ENCODE measurements around the gene B4GALT4.

B4GALT4 gene

DNA sequence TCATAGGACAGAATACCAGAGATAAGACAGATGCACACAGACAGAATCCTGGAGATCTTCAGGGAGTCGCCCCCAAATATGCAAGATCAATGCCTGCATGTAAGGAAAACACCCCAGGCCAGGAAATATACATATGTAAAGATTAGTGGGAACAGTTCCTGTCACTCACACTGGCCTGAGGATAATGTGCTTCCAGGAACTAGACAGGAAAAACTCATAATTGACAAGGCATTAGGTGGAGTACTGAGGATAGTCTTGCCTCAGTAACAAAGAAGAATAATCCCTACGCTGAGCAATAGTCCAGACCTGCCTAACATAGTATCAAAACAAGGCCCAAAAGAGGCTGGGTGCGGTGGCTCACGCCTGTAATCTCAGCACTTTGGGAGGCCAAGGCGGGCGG, 20.4 kb upstream of the B4GALT4 start:
- no peak for TF ChIP-seq CTCF (conservative IDR thresholded peaks at IDR 0.05)
- H3K27ac ChIP-seq = no peak overlapping the region

DNA sequence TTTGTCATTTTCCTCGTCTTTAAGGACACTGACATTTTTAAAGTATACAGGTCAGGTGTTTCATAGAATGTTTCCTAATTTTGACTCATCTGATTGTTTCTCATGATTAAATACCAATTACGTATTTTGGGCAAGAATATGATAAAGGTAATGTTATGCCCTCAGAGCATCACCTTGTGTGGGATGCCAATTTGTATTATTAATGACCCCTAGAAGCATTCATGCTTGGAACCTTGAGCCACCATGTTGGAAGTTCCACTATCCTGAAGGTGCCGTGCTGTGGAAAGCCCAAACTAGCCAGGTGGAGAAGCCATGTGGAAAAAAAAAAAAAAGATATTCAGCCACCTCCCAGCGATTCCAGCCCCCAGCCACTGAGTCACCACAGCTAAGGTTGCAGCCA, 19.1 kb upstream of the B4GALT4 start:
- H3K27ac ChIP-seq = no peak overlapping the region
- no peak for TF ChIP-seq CTCF (conservative IDR thresholded peaks at IDR 0.05)

DNA sequence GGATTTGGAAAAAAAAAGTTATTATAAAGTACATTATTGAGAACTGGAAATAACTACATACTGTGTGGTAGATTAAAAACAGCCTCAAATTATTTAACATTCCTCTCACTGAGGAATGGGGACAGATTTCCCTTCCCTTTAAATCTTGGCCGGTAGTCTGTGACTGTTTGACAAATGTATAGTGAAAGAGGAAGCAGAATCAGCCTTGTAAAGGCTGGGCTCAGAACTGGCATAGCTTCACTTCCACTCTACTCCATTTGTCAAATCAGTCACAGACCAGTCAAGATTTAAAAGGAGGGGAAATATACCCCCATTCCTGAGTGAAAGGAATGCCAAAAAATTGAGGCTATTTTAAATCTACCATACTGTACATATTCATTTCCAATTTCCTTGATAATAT, 18.2 kb upstream of the B4GALT4 start:
- no peak for TF ChIP-seq CTCF (conservative IDR thresholded peaks at IDR 0.05)
- H3K27ac ChIP-seq = no peak overlapping the region

GRCh38 chr3:119257654-119258410, 17.2 kb upstream of the B4GALT4 start:
- TF ChIP-seq CTCF (conservative IDR thresholded peaks at IDR 0.05) = no peak
- H3K27ac ChIP-seq = no peak overlapping the region

DNA sequence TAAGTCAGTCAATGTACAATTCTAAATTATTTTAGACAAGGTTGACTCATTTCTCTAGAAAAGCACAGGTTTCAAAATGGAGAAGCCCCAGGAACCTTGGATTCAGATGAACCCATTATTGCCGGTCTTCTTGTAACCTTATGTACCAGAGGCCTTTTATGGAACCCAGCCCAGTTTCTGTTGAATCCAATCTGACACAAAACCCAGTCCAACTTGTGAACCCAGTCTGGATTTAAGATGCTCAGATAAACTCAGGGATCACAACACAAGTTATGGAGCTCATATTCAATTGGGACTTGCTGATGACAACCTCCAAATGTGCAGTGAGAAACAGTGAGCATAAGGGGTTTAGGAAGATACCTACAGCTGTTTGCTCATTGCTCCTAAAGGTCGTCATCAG, 16.4 kb upstream of the B4GALT4 start:
- H3K27ac ChIP-seq = no peak overlapping the region

DNA sequence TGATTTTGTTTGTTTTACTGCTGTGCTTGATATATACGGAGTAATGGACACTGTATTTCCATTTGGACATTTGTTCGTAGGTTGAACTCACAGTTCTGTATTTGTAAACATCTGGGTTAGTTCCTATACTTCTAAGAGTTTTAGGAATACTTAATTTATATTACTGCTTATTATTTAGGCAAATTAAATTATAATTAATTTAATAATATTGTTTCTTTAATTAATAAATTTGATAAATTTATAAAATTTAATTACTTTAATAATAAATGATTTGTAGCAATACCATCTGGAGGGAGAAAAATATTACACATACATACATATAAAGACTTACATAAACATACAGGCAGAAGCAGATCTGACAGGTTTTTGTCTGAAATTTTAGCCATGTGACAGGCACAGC, 14.5 kb upstream of the B4GALT4 start:
- no peak overlapping the region for H3K27ac ChIP-seq
- TF ChIP-seq CTCF (conservative IDR thresholded peaks at IDR 0.05) = no peak

More for the DNA sequence above, 16.4 kb upstream of the B4GALT4 start:
- no peak for TF ChIP-seq CTCF (conservative IDR thresholded peaks at IDR 0.05)

DNA sequence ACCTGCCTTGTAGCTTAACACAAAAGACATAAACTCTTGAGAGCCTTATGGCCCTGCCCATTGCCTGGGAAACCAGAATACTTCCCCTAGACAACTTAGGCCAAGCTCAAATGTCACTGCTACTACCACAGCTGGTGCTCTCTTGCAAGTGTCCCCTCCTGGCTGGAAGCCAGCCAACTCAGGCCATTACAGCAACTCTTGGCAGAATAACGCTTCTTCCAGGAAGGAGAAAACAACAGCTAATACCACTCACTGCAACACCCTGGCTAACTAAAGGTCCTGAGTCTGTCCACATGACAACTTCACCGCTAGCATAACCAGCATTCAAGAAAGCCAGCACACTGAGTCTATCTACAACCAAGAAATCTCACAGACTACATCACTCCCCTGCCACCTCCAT, 5.1 kb upstream of the B4GALT4 start:
- TF ChIP-seq CTCF (conservative IDR thresholded peaks at IDR 0.05) = no peak
- no peak overlapping the region for H3K27ac ChIP-seq

Data from VCaP (cell line).